SW 1271 (cell line): ENCODE results near the gene TECR.
"Not testable (repeated sequence)": the region's sequence is repeated elsewhere in the genome, so short reads cannot be mapped to it uniquely, and the experiment has no call there.

Experiments
- DNase-seq, 2 experiments: peaks; one replicate each; lab custom pipeline; 2025; lab: John Stamatoyannopoulos, UW

The TECR gene

GRCh38 chr19:14540741-14541525 lies 11.5 kb downstream of the TECR start:
- no peak for DNase-seq

GRCh38 chr19:14541979-14542378 lies 12.6 kb downstream of the TECR start:
- not testable (repeated sequence) for DNase-seq

- DNase-seq = peak in 1 of 2 experiments; percentile 7
Measured at GRCh38 chr19:14542711-14543328, 13.4 kb downstream of the TECR start.

GRCh38 chr19:14544047-14544446 lies 14.7 kb downstream of the TECR start:
- no peak for DNase-seq

- DNase-seq = no peak
Measured at GRCh38 chr19:14544977-14545715, 15.8 kb downstream of the TECR start.

GRCh38 chr19:14545716-14546082 lies 16.3 kb downstream of the TECR start:
- DNase-seq = no peak

GRCh38 chr19:14550201-14550754 lies 20.9 kb downstream of the TECR start:
- DNase-seq = no peak

- not testable (repeated sequence) for DNase-seq
Measured at GRCh38 chr19:14551134-14552005, 22.0 kb downstream of the TECR start.

- not testable (repeated sequence) for DNase-seq
Measured at GRCh38 chr19:14552006-14552360, 22.6 kb downstream of the TECR start.

GRCh38 chr19:14553042-14553938 lies 23.9 kb downstream of the TECR start:
- DNase-seq = no peak

GRCh38 chr19:14553939-14554243 lies 24.5 kb downstream of the TECR start:
- no peak for DNase-seq

- no peak for DNase-seq
Measured at GRCh38 chr19:14554382-14554812, 25.0 kb downstream of the TECR start.

- no peak for DNase-seq
Measured at GRCh38 chr19:14555918-14556661, 26.7 kb downstream of the TECR start.

- DNase-seq = peak in 1 of 2 experiments; percentile 71
Measured at GRCh38 chr19:14556662-14557188, 27.3 kb downstream of the TECR start.

GRCh38 chr19:14558370-14559066 lies 29.1 kb downstream of the TECR start:
- no peak for DNase-seq

- no peak for DNase-seq
Measured at GRCh38 chr19:14559916-14560775, 30.8 kb downstream of the TECR start.

- no peak for DNase-seq
Measured at GRCh38 chr19:14560776-14561108, 31.3 kb downstream of the TECR start.

GRCh38 chr19:14561249-14561648 lies 31.9 kb downstream of the TECR start:
- DNase-seq = no peak
